Measurements from ENCODE around the gene ITGB7. TPM values are rescaled to one million over a fixed set of nuclear protein-coding genes. Genes with fewer than 3 reads are reported as not detected.

Gene ITGB7
- total and polyA plus RNA-seq, 4 experiments from 2014 or later: 271 to 397 (median 378) TPM

DNA sequence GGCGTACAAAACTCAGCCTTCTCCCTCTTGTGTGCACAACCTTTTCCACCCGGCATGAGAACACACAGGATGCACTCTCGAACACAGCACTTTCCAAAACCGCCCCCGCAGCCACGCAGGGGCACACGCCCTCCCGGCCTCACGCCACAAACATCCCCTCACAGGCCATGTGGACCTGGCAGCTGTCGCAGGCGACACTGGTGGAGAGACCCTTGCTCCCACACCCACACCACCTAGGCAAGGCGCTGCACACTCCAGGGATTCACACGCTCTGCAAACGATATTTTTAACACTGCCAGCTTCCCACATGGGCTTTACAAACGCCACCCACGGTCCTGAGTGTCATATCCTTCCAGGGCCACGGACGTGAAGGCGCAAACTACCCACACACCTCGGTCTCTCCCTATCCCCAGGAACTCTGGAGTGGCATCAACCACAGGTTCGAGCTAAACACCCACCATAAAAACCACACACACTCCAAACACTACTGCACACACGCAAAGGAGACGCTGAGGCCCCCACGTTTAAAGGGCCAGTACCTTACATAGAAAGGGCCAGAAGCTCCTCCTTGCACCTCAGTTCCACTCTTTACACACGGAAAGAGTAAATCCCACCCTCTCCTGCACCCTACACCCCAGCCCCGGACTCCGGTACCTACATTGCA lies 12.4 kb upstream of the ITGB7 start:
- Mint-ChIP-seq H3K4me1 (peaks cover 56 to 92% (median 71%) of the 10 kb centered on the region in 4 donors), H3K27ac (peak overlapping the region; percentile 91 to 98 (median 95)), H3K27me3 (no peaks in the 10 kb centered on the region), H3K4me3 (peak overlapping the region; percentile 95 to 99 (median 98)), H3K36me3 (peaks cover 15 to 47% of the 10 kb centered on the region in 2 donors), H3K9me3 (no peaks in the 10 kb centered on the region)
- no peaks in the 10 kb centered on the region for H3K27me3 ChIP-seq (ENCODE audit: insufficient read depth, low read length)
- POLR2A ChIA-PET (ENCODE audit: partially characterized antibody): interaction anchor here (0.6 to 16.2 kb wide), 32 partner anchors 8 to 281 kb away, joined by 3 to 333 read pairs (median 9); partner anchors contain the start of genes AAAS, CSAD, ESPL1 and ITGB7
- CTCF ChIA-PET (ENCODE audit: partially characterized antibody): interaction anchor here (0.6 to 3.6 kb wide), 21 partner anchors 7 to 126 kb away, joined by 3 to 41 read pairs (median 4); partner anchors contain the start of genes AAAS, CSAD, ESPL1 and ITGB7
- peaks cover 78% of the 10 kb centered on the region for H3K4me1 ChIP-seq (ENCODE audit: insufficient read depth, low read length)
- intact Hi-C loops (cut with micrococcal nuclease): no loop called here
- DNase-seq: peak; percentile 42 to 67 (median 58)
- H3K9me3 ChIP-seq (ENCODE audit: control insufficient read depth in 1 of 2, low read length in 2 of 2): no peaks in the 10 kb centered on the region
- peaks cover 10% of the 10 kb centered on the region for H3K36me3 ChIP-seq (ENCODE audit: insufficient read depth, low read length)
- peak overlapping the region; percentile 98 for H3K27ac ChIP-seq (ENCODE audit: low read depth, low read length)
- H3K4me3 ChIP-seq (ENCODE audit: low read length in 2 of 2): peak overlapping the region; percentile 82 to 89

- peak overlapping the region; percentile 82 to 89 for H3K4me3 ChIP-seq (ENCODE audit: low read length in 2 of 2)
- peak overlapping the region; percentile 98 for H3K27ac ChIP-seq (ENCODE audit: low read depth, low read length)
- peak overlapping the region; percentile 95 to 99 (median 98) for H3K4me3 Mint-ChIP-seq
- peak overlapping the region; percentile 91 to 98 (median 95) for H3K27ac Mint-ChIP-seq
- H3K36me3 ChIP-seq (ENCODE audit: insufficient read depth, low read length): peaks cover 18% of the 10 kb centered on the region
- peaks cover 78% of the 10 kb centered on the region for H3K4me1 ChIP-seq (ENCODE audit: insufficient read depth, low read length)
- ChIA-PET CTCF (ENCODE audit: partially characterized antibody) (interaction anchor here (0.9 to 12.8 kb wide), 13 partner anchors 8 to 103 kb away, joined by 3 to 339 read pairs (median 5); partner anchors contain the start of genes AAAS, ESPL1, ITGB7 and MYG1), POLR2A (ENCODE audit: partially characterized antibody) (interaction anchor here (0.6 to 16.2 kb wide), 25 partner anchors 9 to 282 kb away, joined by 3 to 333 read pairs (median 9); partner anchors contain the start of genes AAAS, CSAD, ESPL1 and ITGB7)
- H3K27me3 Mint-ChIP-seq: no peaks in the 10 kb centered on the region
- no peaks in the 10 kb centered on the region for H3K9me3 ChIP-seq (ENCODE audit: control insufficient read depth in 1 of 2, low read length in 2 of 2)
- H3K4me1 Mint-ChIP-seq: peaks cover 51 to 92% (median 71%) of the 10 kb centered on the region in 4 donors
- peaks cover 22 to 51% of the 10 kb centered on the region in 2 donors for H3K36me3 Mint-ChIP-seq
- no peak for DNase-seq
- H3K9me3 Mint-ChIP-seq: no peaks in the 10 kb centered on the region
- H3K27me3 ChIP-seq (ENCODE audit: insufficient read depth, low read length): no peaks in the 10 kb centered on the region
- intact Hi-C loops (cut with micrococcal nuclease): no loop called here
Observed at GRCh38 chr12:53218551-53219291, 11.7 kb upstream of the ITGB7 start.

DNA sequence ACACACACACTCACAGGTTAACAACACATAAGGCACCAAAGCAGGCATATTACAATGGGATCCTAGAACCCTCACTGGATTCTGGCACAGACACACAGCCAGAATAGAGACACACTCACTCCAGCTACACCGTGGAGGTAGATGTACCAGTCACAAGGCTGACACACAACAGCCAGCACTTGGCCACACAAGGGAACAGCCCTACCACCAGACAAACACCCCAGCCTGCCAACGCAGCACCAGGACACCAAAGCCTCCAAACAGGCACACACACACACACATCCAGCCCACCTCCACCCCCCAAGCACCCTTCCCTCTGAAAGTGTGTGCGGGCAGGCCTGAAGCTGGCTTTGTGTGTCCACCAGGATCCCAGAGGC lies 10.9 kb upstream of the ITGB7 start:
- ChIA-PET POLR2A (ENCODE audit: partially characterized antibody) (interaction anchor here (0.9 to 16.2 kb wide), 11 partner anchors 8 to 103 kb away, joined by 3 to 333 read pairs (median 44); partner anchors contain the start of genes AAAS, CSAD, ESPL1 and ITGB7), CTCF (ENCODE audit: partially characterized antibody) (interaction anchor here (0.8 to 12.8 kb wide), 4 partner anchors 15 to 73 kb away, joined by 3 to 339 read pairs (median 23); partner anchors contain the start of genes MYG1 and PFDN5)
- Mint-ChIP-seq H3K27ac (peak overlapping the region; percentile 89 to 97 (median 91)), H3K4me3 (peak overlapping the region; percentile 83 to 97 (median 91)), H3K4me1 (peaks cover 49 to 92% (median 71%) of the 10 kb centered on the region in 4 donors), H3K9me3 (no peaks in the 10 kb centered on the region), H3K36me3 (peaks cover 30 to 59% of the 10 kb centered on the region in 2 donors), H3K27me3 (no peaks in the 10 kb centered on the region)
- no peak for DNase-seq
- Histone ChIP-seq H3K27me3 (ENCODE audit: insufficient read depth, low read length) (no peaks in the 10 kb centered on the region), H3K27ac (ENCODE audit: low read depth, low read length) (peak overlapping the region; percentile 98), H3K4me3 (ENCODE audit: low read length in 2 of 2) (peak overlapping the region; percentile 1 to 4), H3K9me3 (ENCODE audit: control insufficient read depth in 1 of 2, low read length in 2 of 2) (no peaks in the 10 kb centered on the region), H3K36me3 (ENCODE audit: insufficient read depth, low read length) (peaks cover 24% of the 10 kb centered on the region), H3K4me1 (ENCODE audit: insufficient read depth, low read length) (peaks cover 78% of the 10 kb centered on the region)
- intact Hi-C loops (cut with micrococcal nuclease): no loop called here

DNA sequence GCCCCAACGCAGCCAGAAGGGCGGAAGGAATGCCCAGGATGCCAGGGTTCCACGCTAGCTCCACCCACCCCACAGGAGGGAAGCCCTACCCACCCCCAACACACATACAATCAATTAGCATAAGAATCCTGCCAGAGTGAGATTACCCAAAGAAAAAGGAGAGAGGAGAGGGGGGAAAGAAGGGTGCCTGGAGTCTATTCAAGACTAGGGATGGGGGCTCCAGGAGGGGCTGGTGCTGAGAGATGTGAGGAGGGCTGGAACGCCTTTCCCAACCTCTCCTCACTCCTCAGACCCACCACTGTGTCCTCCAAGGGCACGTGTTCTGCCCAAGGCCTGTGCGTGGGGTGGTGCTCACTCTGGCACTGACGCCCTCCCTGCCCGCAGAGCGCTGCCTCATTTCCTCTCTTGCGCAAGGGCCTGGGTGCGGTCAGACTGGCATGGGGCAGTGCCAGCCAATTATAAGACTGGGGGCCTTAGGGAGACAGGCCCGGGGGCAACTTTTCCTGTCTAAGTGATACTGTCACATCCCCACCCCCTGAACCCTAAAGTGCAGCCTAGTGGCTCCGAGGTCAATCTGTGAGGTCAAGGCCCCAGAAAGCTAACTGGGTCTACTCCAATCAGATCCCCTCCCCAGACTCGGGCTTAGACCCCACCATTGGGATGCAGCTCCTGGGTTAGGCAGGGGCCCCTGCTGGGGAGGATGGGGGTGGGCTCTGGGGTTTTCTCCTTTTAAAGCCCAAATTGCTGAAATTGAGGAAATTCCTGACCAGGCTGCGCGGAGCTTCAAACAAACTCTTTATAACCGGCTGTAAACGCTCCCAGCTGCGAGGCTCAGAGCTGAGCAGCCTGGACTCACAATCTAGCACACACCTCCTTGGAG lies 10.2 kb upstream of the ITGB7 start:
- H3K4me1 Mint-ChIP-seq: peaks cover 44 to 91% (median 68%) of the 10 kb centered on the region in 4 donors
- no peaks in the 10 kb centered on the region for H3K27me3 Mint-ChIP-seq
- ChIA-PET CTCF (ENCODE audit: partially characterized antibody) (interaction anchor here (0.7 to 12.8 kb wide), 10 partner anchors 16 to 128 kb away, joined by 3 to 339 read pairs (median 4); partner anchors contain the start of genes MYG1 and PFDN5), POLR2A (ENCODE audit: partially characterized antibody) (interaction anchor here (0.9 to 16.2 kb wide), 10 partner anchors 8 to 107 kb away, joined by 3 to 333 read pairs (median 38); partner anchors contain the start of genes AAAS, CSAD, ESPL1 and ITGB7)
- intact Hi-C loops (cut with micrococcal nuclease): no loop called here
- H3K4me3 Mint-ChIP-seq: peak overlapping the region; percentile 83 to 97 (median 91)
- H3K27me3 ChIP-seq (ENCODE audit: insufficient read depth, low read length): no peaks in the 10 kb centered on the region
- no peaks in the 10 kb centered on the region for H3K9me3 ChIP-seq (ENCODE audit: control insufficient read depth in 1 of 2, low read length in 2 of 2)
- H3K9me3 Mint-ChIP-seq: no peaks in the 10 kb centered on the region
- H3K36me3 ChIP-seq (ENCODE audit: insufficient read depth, low read length): peaks cover 30% of the 10 kb centered on the region
- H3K4me1 ChIP-seq (ENCODE audit: insufficient read depth, low read length): peaks cover 75% of the 10 kb centered on the region
- peak overlapping the region; percentile 89 to 97 (median 91) for H3K27ac Mint-ChIP-seq
- peak overlapping the region; percentile 98 for H3K27ac ChIP-seq (ENCODE audit: low read depth, low read length)
- DNase-seq: peak in 4 of 5 donors; percentile 36 to 61 (median 40)
- H3K4me3 ChIP-seq (ENCODE audit: low read length in 2 of 2): peak overlapping the region; percentile 1 to 4
- H3K36me3 Mint-ChIP-seq: peaks cover 36 to 64% of the 10 kb centered on the region in 2 donors

DNA sequence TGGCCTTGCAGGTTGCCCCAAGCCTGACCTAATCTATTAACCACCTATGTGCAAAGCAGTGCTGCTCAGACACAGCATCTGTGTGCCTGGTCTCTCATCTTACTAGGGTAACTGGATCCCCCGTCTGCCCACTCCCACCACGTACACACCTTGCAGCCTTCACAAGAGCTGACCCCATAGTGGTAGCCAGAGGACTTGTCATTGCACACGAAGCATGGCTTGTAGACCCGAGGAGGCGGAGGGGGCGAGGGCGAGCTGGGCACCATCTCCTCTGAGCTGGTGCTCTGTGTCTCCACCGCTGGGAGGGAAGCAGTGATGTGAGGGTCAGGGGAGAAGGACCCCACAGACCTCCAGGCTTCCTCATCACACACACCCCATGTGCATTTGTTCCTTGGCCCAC lies 8.4 kb upstream of the ITGB7 start:
- DNase-seq: no peak
- Mint-ChIP-seq H3K4me1 (peaks cover 43 to 85% (median 68%) of the 10 kb centered on the region in 4 donors), H3K9me3 (no peaks in the 10 kb centered on the region), H3K4me3 (peak overlapping the region in 3 of 8 donors; percentile 41 to 94 (median 61)), H3K27ac (peak overlapping the region; percentile 72 to 97 (median 81)), H3K36me3 (peaks cover 46 to 75% of the 10 kb centered on the region in 2 donors), H3K27me3 (no peaks in the 10 kb centered on the region)
- ChIA-PET POLR2A (ENCODE audit: partially characterized antibody) (interaction anchor here (1.1 to 27.7 kb wide), 11 partner anchors 6 to 109 kb away, joined by 3 to 463 read pairs (median 16); partner anchors contain the start of genes CSAD, ESPL1, ITGB7 and PFDN5), CTCF (ENCODE audit: partially characterized antibody) (interaction anchor here (0.8 to 12.8 kb wide), 16 partner anchors 10 to 130 kb away, joined by 3 to 339 read pairs (median 17); partner anchors contain the start of genes AAAS, ESPL1, MYG1 and PFDN5)
- no peaks in the 10 kb centered on the region for H3K9me3 ChIP-seq (ENCODE audit: control insufficient read depth in 1 of 2, low read length in 2 of 2)
- no peaks in the 10 kb centered on the region for H3K27me3 ChIP-seq (ENCODE audit: insufficient read depth, low read length)
- intact Hi-C loops (cut with micrococcal nuclease): no loop called here
- peaks cover 47% of the 10 kb centered on the region for H3K36me3 ChIP-seq (ENCODE audit: insufficient read depth, low read length)
- no peak overlapping the region for H3K4me3 ChIP-seq (ENCODE audit: low read length in 2 of 2)
- H3K4me1 ChIP-seq (ENCODE audit: insufficient read depth, low read length): peaks cover 73% of the 10 kb centered on the region
- peak overlapping the region; percentile 24 for H3K27ac ChIP-seq (ENCODE audit: low read depth, low read length)
